ENCODE measurements around the gene CEP85. TPM values are rescaled to one million over a fixed set of nuclear protein-coding genes. Genes with fewer than 3 reads are reported as not detected.

Gene CEP85
- total RNA-seq (2011; cell fraction: chromatin; rRNA removed; ENCODE audit: low replicate concordance), result 303 and 318 TPM in 2 replicates
- total RNA-seq (2011; cell fraction: nucleolus; rRNA removed), result 171 and 180 TPM in 2 replicates
- 221 and 317 TPM in 2 replicates for total RNA-seq (2011; cell fraction: nucleoplasm; rRNA removed)
- 75.9 and 77.9 TPM in 2 replicates for total RNA-seq (2014; rRNA removed)
- 89.6 and 92.6 TPM in 2 replicates for total RNA-seq (2014; rRNA removed; fragmentation: Illumina TruSeq; extraction: Trizol)
- 85.3 and 88.7 TPM in 2 replicates for total RNA-seq (2015; rRNA removed; fragmentation: Illumina TruSeq; extraction: Trizol)
- 80.2 and 84.8 TPM in 2 replicates for total RNA-seq (2021)
- polyA plus RNA-seq (2011; rRNA removed), result 140 and 167 TPM in 2 replicates
- 105 and 143 TPM in 2 replicates for polyA plus RNA-seq (2011; cell fraction: cytosol; rRNA removed)
- polyA plus RNA-seq (2011; cell fraction: nucleus; rRNA removed), result 433 and 499 TPM in 2 replicates
- 59.3 and 74.9 TPM in 2 replicates for polyA plus RNA-seq (2012)
- 102 and 107 TPM in 2 replicates for polyA plus RNA-seq (2014; fragmentation: Illumina TruSeq; extraction: Trizol)
- 100 to 1,000 TPM in 1 of 2 experiments, 10 to 100 TPM in 1; 42.1 to 107 TPM for polyA plus RNA-seq (2014; fragmentation: Nextera tagmentation; extraction: Ambion mirVana)
- 97.5 and 114 TPM in 2 replicates for polyA plus RNA-seq (2014; rRNA removed)
- polyA minus RNA-seq (2011; rRNA and poly(A)+ RNA removed), result 123 and 147 TPM in 2 replicates
- polyA minus RNA-seq (2011; cell fraction: cytosol; rRNA and poly(A)+ RNA removed), result 48.4 and 50.9 TPM in 2 replicates
- 106 and 172 TPM in 2 replicates for polyA minus RNA-seq (2011; cell fraction: nucleus; rRNA and poly(A)+ RNA removed)
- Bru-seq, nascent RNA, result percentile 95 among the genes with signal in this experiment
- percentile 94 among the genes with signal in this experiment for BruChase-seq, experiment 1, labeled RNA remaining after a 2-hour chase
- BruChase-seq, experiment 2, labeled RNA remaining after a 6-hour chase, result percentile 94 among the genes with signal in this experiment
- long read RNA-seq, experiment 1, transcript CEP85-201 (14 exons, 3,935 nt), result minor isoform, 55 of 345 reads
- long read RNA-seq, experiment 1, transcript CEP85-202 (14 exons, 3,922 nt), result major isoform, 120 of 345 reads
- long read RNA-seq, experiment 1, partial matches to known transcripts, result 90 of 345 reads
- long read RNA-seq, experiment 1, other reads (novel, unspliced or antisense), result 80 of 345 reads
- long read RNA-seq, experiment 2, transcript CEP85-201 (14 exons, 3,935 nt), result major isoform, 15 of 91 reads
- long read RNA-seq, experiment 2, transcript CEP85-202 (14 exons, 3,922 nt), result minor isoform, 7 of 91 reads
- long read RNA-seq, experiment 2, partial matches to known transcripts, result 48 of 91 reads
- long read RNA-seq, experiment 2, other reads (novel, unspliced or antisense), result 21 of 91 reads
- long read RNA-seq, experiment 3, transcript CEP85-202 (14 exons, 3,922 nt), result major isoform, 14 of 33 reads
- long read RNA-seq, experiment 3, partial matches to known transcripts, result 13 of 33 reads
- long read RNA-seq, experiment 3, other reads (novel, unspliced or antisense), result 3 of 33 reads

- under 1% methylated on average over 73 of the region's 73 CpGs for WGBS (ENCODE audit: insufficient coverage, low coverage, missing lambda C conversion rate)
- no peaks in the 10 kb centered on the region for H3K9me3 ChIP-seq (replicated peaks; ENCODE audit: control insufficient read depth, insufficient read depth, low read depth, low read length)
- peaks cover 23% of the 10 kb centered on the region; the same call in 1 of the 2 replicates for H4K20me1 ChIP-seq (replicated peaks; ENCODE audit: control insufficient read depth, insufficient read depth, low read length)
- peaks cover 20% of the 10 kb centered on the region; the same call in 2 of the 3 replicates for H3K36me3 ChIP-seq (ENCODE audit: control insufficient read depth, insufficient read depth, low read length)
- peak; percentile 88 for FAIRE-seq
- peak within 1 kb of the TSS; percentile 76 for H3K4me3 ChIP-seq
- in situ Hi-C loops (cut with MboI), result no loop called here
- H3K9me1 ChIP-seq (ENCODE audit: control insufficient read depth, insufficient read depth, low read length), result no peaks in the 10 kb centered on the region
- H3K4me2 ChIP-seq (ENCODE audit: insufficient read depth, low read length), result peak within 1 kb of the TSS; percentile 98
- H3K27me3 ChIP-seq (ENCODE audit: control insufficient read depth in 2 of 2, insufficient read depth in 2 of 2, low read length in 2 of 2), result no peaks in the 10 kb centered on the region
- H3K27ac ChIP-seq (ENCODE audit: extremely low read depth, low read depth, low read length), result peak within 1 kb of the TSS; percentile 89
- H3K9ac ChIP-seq (ENCODE audit: insufficient read depth in 1 of 2, low read depth in 2 of 2, low read length in 2 of 2), result peak within 1 kb of the TSS; percentile 91 to 99
- CTCF ChIA-PET (ENCODE audit: low intra/inter-chr PET ratio), result interaction anchor here (0.6 to 1.4 kb wide), 7 partner anchors 44 to 129 kb away, joined by 3 to 4 read pairs (median 3); partner anchors contain the start of gene ZNF593
- peak; percentile 99 to 100 (median 100) for DNase-seq (ENCODE audit: extremely low read depth in 1 of 4, low spot score in 3 of 4)
- peaks cover 12 to 22% of the 10 kb centered on the region in 2 experiments; a peak in 4 of 5 replicates for H3K4me1 ChIP-seq (replicated peaks in 1 of 2; ENCODE audit: control insufficient read depth in 2 of 2, insufficient read depth in 2 of 2, low read length in 2 of 2)
- POLR2A ChIA-PET, result interaction anchor here (0.5 to 6.3 kb wide), 22 partner anchors 12 to 202 kb away, joined by 3 to 53 read pairs (median 4); partner anchors contain the start of genes SH3BGRL3 and ZNF593
- peak; percentile 94 for ATAC-seq
- H3K79me2 ChIP-seq (ENCODE audit: control insufficient read depth, insufficient read depth, low read length), result peaks cover 55% of the 10 kb centered on the region
- intact Hi-C loops (cut with micrococcal nuclease), result loop anchor here (1.0 to 5.0 kb wide), 3 partner anchors 44 to 372 kb away; partner anchors contain the start of genes C1orf232, CATSPER4 and ZNF593
- peak within 1 kb of the TSS; percentile 100 for H2AFZ ChIP-seq (ENCODE audit: low read depth, low read length)
- BruUV-seq (replicated peaks), result TSS peak; percentile 75
- TF ChIP-seq MTA3 (IDR thresholded peaks at IDR 0.05; ENCODE audit: borderline replicate concordance), result peak; percentile 77
- no peak for TF ChIP-seq BRCA1 (IDR thresholded peaks at IDR 0.05)
- TF ChIP-seq BRCA1 (CRISPR knock-in tag; IDR thresholded peaks at IDR 0.05), result peak; percentile 26; the same call in 1 of the 2 replicates
- TF ChIP-seq GATAD2B (IDR thresholded peaks at IDR 0.05; ENCODE audit: borderline replicate concordance), result no peak
- peak; percentile 82 for TF ChIP-seq SP2 (IDR thresholded peaks at IDR 0.05; ENCODE audit: extremely low read depth, low read depth, low read length, poor library complexity, severe bottlenecking)
- TF ChIP-seq FOXO4 (CRISPR knock-in tag; IDR thresholded peaks at IDR 0.05), result no peak; the same call in 1 of the 2 replicates
- TF ChIP-seq SFPQ (IDR thresholded peaks at IDR 0.05; ENCODE audit: low read depth, low read length), result no peak
- TF ChIP-seq ZNF282 (CRISPR knock-in tag; IDR thresholded peaks at IDR 0.05), result no peak
- no peak for TF ChIP-seq ILF3 (IDR thresholded peaks at IDR 0.05; ENCODE audit: borderline replicate concordance)
- peak; percentile 93 for TF ChIP-seq EGR1 (conservative IDR thresholded peaks at IDR 0.05)
Measured at GRCh38 chr1:26233903-26234643, at the start of gene CEP85. CEP85 (plus strand) TSS chr1:26234200; CDS start chr1:26239784, 5,584 bp downstream.

Measured in K562 (cell line).